ENCODE measurements around the gene RPS6KA2. TPM values are rescaled to one million over a fixed set of nuclear protein-coding genes. Genes with fewer than 3 reads are reported as not detected.
"Not testable (repeated sequence)": the region's sequence is repeated elsewhere in the genome, so short reads cannot be mapped to it uniquely, and the experiment has no call there.

The RPS6KA2 gene
- polyA plus RNA-seq, 3 donors, result 32.0 to 35.9 (median 35.2) TPM

DNA sequence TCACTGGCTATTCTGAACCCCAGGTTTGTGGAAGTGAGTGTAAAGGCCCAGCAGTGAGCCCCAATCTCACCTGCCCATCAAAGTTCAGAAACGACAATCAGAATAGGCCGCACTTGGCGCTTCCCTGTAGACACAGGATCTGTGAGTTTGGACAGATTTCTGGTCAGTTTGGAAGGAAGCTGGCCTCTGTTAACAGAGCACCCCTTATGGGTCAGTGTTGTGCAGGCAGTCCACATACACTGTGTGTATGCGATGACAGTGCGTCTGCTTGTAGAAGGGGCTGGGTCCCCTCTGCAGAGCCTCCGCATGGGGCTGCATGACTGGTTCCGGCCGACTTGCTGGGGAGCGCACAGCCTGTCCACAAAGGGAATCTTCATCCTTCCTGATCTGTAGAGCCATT is 240.9 kb downstream of the RPS6KA2 start:
- no peak for DNase-seq (ENCODE audit: low read depth in 3 of 3, low spot score in 2 of 3)

DNA sequence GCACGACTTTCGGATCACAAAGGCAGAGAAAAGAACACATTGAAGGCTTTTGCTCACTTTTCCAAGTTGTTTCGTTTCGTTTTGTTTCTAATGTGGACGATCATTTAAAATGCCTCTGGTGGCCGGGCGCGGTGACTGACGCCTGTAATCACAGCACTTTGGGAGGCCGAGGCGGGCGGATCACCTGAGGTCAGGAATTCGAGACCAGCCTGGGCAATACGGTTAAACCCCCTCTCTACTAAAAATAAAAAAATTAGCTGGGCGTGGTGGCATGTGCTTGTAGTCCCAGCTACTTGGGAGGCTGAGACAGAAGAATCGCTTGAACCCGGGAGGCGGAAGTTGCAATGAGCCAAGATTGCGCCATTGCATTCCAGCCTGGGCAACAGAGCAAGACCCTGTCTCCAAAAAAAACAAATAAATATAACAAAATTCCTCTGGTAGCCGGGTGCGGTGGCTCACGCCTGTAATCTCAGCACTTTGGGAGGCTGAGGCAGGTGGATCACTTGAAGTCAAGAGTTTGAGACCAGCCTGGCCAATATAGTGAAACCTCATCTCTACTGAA is 243.2 kb downstream of the RPS6KA2 start:
- not testable (repeated sequence) for DNase-seq (ENCODE audit: low read depth in 3 of 3, low spot score in 2 of 3)

- DNase-seq (ENCODE audit: low read depth in 3 of 3, low spot score in 2 of 3), result peak; percentile 76 to 92 (median 87)
Measured at GRCh38 chr6:166382933-166383801, 243.9 kb downstream of the RPS6KA2 start, which contains the start of gene MPC1. Gene MPC1 (minus strand): TSS chr6:166382940. CDS start chr6:166382876, 64 bp downstream.

- no peak for DNase-seq (ENCODE audit: low read depth in 3 of 3, low spot score in 2 of 3)
Measured at GRCh38 chr6:166382500-166382932, 244.5 kb downstream of the RPS6KA2 start.

DNA sequence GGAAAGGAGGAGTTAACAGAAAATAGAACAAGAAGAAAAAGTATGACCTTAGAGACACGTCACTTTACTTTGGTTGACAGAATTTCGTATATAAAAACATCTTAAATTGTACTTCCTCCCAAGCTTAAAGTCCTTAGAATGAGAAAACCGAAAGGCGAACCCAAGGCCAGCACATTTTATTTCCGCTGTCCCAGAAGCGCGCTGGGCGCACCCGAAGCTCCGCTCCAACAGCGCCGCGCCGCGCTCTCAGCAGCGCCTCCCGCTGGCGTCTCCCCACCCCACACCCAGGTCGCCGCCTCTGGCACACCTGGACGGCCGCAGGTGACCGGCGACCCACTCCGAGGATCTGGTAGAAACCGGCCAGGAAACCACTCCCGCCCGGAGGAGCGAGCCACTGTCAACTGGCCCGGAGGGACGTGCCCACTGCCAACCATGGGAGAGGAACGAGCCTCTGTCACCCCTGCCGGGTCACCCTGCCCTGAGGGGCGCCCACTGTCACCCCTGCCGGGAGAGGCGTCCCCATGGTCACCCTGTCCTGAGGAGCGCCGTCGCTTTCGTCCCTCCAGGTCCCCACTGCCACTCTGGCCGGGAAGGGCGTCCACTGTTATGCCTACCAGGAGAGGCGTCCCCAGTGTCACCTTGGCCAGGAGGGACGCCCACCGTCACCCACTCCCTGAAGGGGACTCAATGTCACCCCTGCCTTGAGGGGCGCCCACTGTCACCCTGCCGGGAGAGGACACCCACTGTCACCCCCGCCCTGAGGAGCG is 245.1 kb downstream of the RPS6KA2 start:
- DNase-seq (ENCODE audit: low read depth in 3 of 3, low spot score in 2 of 3), result peak in 2 of 3 donors; percentile 47 to 49

GRCh38 chr6:166381381-166381732 is 245.7 kb downstream of the RPS6KA2 start:
- DNase-seq (ENCODE audit: low read depth in 3 of 3, low spot score in 2 of 3), result no peak

- no peak for DNase-seq (ENCODE audit: low read depth in 3 of 3, low spot score in 2 of 3)
Measured at GRCh38 chr6:166379800-166380199, 247.3 kb downstream of the RPS6KA2 start.

- DNase-seq (ENCODE audit: low read depth in 3 of 3, low spot score in 2 of 3), result no peak
Measured at GRCh38 chr6:166379103-166379586, 247.9 kb downstream of the RPS6KA2 start.

- DNase-seq (ENCODE audit: low read depth in 3 of 3, low spot score in 2 of 3), result no peak
Measured at GRCh38 chr6:166377721-166378120, 249.3 kb downstream of the RPS6KA2 start.

DNA sequence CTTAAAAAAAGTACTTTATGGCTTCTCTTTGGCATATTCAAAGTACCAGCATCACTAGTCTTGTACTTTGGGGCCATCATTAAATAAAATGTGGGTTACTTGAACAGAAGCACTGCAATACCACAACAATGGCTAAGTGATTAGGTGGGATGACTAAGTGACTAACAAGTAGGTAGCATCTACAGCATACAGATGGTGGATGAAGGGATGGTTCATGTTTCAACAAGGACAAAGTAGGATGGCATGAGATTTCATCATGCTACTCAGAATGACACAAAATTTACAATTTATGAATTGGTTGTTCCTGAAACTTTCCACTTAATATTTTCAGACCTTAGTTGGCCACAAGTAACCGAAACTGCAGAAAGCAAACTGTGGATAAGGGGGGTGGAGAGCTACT is 252.0 kb downstream of the RPS6KA2 start:
- no peak for DNase-seq (ENCODE audit: low read depth in 3 of 3, low spot score in 2 of 3)

GRCh38 chr6:166370489-166370888 is 256.6 kb downstream of the RPS6KA2 start:
- no peak for DNase-seq (ENCODE audit: low read depth in 3 of 3, low spot score in 2 of 3)

- no peak for DNase-seq (ENCODE audit: low read depth in 3 of 3, low spot score in 2 of 3)
Measured at GRCh38 chr6:166369782-166370181, 257.3 kb downstream of the RPS6KA2 start.

DNA sequence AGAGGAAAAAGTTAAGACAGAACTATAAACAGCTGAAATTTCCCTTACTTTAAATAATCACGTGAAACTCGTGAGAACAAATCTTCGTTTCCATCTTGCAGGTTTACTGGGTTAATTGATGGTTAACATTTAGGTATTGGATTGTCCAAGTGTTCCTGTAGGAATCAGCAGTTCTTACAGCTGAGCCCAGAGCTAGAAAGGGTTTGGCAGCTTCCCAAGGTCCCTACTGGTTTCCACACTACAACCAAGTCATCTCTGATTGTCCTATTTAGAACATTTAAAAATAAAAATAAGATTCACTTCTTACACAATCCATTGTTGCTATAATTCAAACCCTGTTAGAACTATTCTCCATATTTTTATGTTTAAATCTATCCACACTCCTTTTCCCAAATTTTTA is 260.1 kb downstream of the RPS6KA2 start:
- DNase-seq (ENCODE audit: low read depth in 3 of 3, low spot score in 2 of 3), result no peak

- no peak for DNase-seq (ENCODE audit: low read depth in 3 of 3, low spot score in 2 of 3)
Measured at GRCh38 chr6:166365806-166366205, 261.2 kb downstream of the RPS6KA2 start.

GRCh38 chr6:166365221-166365620 is 261.8 kb downstream of the RPS6KA2 start:
- DNase-seq (ENCODE audit: low read depth in 3 of 3, low spot score in 2 of 3), result no peak

GRCh38 chr6:166364456-166364855 is 262.6 kb downstream of the RPS6KA2 start:
- no peak for DNase-seq (ENCODE audit: low read depth in 3 of 3, low spot score in 2 of 3)

- not testable (repeated sequence) for DNase-seq (ENCODE audit: low read depth in 3 of 3, low spot score in 2 of 3)
Measured at GRCh38 chr6:166362427-166362826, 264.6 kb downstream of the RPS6KA2 start.

DNA sequence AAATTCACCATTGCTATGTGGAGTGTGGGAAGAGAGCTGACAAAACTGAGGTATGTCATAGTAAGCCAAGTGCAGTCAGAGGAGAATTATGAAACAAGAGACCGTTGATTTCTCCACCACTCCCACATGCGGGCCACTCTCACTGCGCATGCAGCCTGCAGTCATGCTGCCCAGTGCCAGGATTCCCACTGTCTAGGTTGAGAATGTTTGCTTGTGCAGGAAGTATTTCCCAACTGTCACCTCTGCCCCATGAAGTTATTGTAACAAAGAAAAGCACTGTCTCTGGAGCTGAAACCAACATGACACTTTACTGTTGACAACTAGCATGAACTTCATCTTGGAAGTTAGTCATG is 266.0 kb downstream of the RPS6KA2 start:
- no peak for DNase-seq (ENCODE audit: low read depth in 3 of 3, low spot score in 2 of 3)

GRCh38 chr6:166360243-166361076 is 266.6 kb downstream of the RPS6KA2 start:
- DNase-seq (ENCODE audit: low read depth in 3 of 3, low spot score in 2 of 3), result no peak
